Fibroblast of mammary gland (primary cell): Measurements from ENCODE around the gene AKAP6.

ENCODE experiments used
- DNase-seq: peaks from one replicate; pipeline ENCODE4 v3.0.0-alpha.2; 2010; ENCODE audit warnings: low read depth
- H3K4me3 ChIP-seq: 2 replicates; pipeline ENCODE4 v1.5.1; 2011; ENCODE audit warnings: low read depth, mild to moderate bottlenecking, low read length, moderate library complexity; ENCODE audit not compliant: control insufficient read depth
- CTCF ChIP-seq: conservative IDR thresholded peaks from 2 replicates; pipeline ENCODE4 v1.5.1; 2011; ENCODE audit warnings: low read depth, low read length, inconsistent platforms; ENCODE audit not compliant: control insufficient read depth, insufficient read depth

AKAP6 gene

DNA sequence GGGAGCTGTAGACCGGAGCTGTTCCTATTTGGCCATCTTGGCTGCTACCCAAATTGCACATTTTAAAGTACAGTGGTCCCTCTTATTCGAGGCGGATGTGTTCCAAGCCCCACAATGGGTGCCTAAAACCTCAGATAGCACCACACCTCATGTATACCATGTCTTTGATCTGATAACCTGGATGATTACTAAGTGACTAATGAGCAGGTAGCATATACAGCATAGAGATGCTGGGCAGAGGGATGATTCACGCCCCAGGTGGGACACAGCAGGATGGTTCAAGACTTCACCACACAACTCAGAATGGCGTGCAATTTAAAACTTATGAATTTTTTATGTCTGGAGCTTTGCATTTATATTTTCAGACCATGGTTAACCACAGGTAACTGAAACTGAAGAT lies 255.0 kb downstream of the AKAP6 start:
- no peak for DNase-seq
- TF ChIP-seq CTCF: no peak
- H3K4me3 ChIP-seq: no peak overlapping the region

- DNase-seq: no peak
- no peak for TF ChIP-seq CTCF
Observed at GRCh38 chr14:32587461-32587860, 258.4 kb downstream of the AKAP6 start.

GRCh38 chr14:32588448-32589320 lies 259.6 kb downstream of the AKAP6 start:
- DNase-seq: peak; percentile 81
- no peak overlapping the region for H3K4me3 ChIP-seq
- peak; percentile 98 for TF ChIP-seq CTCF

More at GRCh38 chr14:32587461-32587860, 258.4 kb downstream of the AKAP6 start:
- no peak overlapping the region for H3K4me3 ChIP-seq

- no peak overlapping the region for H3K4me3 ChIP-seq
- TF ChIP-seq CTCF: no peak
- DNase-seq: no peak
Observed at GRCh38 chr14:32590157-32590556, 261.1 kb downstream of the AKAP6 start.

GRCh38 chr14:32593290-32593942 lies 264.3 kb downstream of the AKAP6 start:
- H3K4me3 ChIP-seq: no peak overlapping the region
- peak; percentile 88 for DNase-seq
- no peak for TF ChIP-seq CTCF

GRCh38 chr14:32594766-32595165 lies 265.7 kb downstream of the AKAP6 start:
- H3K4me3 ChIP-seq: no peak overlapping the region
- peak; percentile 86 for DNase-seq
- no peak for TF ChIP-seq CTCF
